BLaER1 (cell line): Measurements from ENCODE around the gene SLC28A1.

Experiments used
- H3K27ac ChIP-seq: shearing (Covaris generic); formaldehyde crosslinking; 2 replicates; pipeline ENCODE4 v1.8.1; 2022
- H3K27me3 ChIP-seq: shearing (Covaris generic); formaldehyde crosslinking; 2 replicates; pipeline ENCODE4 v1.8.1; 2022
- H3K36me3 ChIP-seq: shearing (Covaris generic); formaldehyde crosslinking; 2 replicates; pipeline ENCODE4 v1.8.1; 2022
- H3K4me1 ChIP-seq: shearing (Covaris generic); formaldehyde crosslinking; 2 replicates; pipeline ENCODE4 v1.8.1; 2022
- H3K4me2 ChIP-seq: shearing (Covaris generic); formaldehyde crosslinking; 2 replicates; pipeline ENCODE4 v1.8.1; 2022
- H3K4me3 ChIP-seq: shearing (Covaris generic); formaldehyde crosslinking; 2 replicates; pipeline ENCODE4 v1.8.1; 2022
- H3K9ac ChIP-seq: shearing (Covaris generic); formaldehyde crosslinking; 2 replicates; pipeline ENCODE4 v1.8.1; 2022
- H3K9me3 ChIP-seq: shearing (Covaris generic); formaldehyde crosslinking; 2 replicates; pipeline ENCODE4 v1.8.1; 2022
- H4K20me1 ChIP-seq: shearing (Covaris generic); formaldehyde crosslinking; 2 replicates; pipeline ENCODE4 v1.8.1; 2022
- Cebpa-rat ChIP-seq: shearing (Covaris generic); IDR thresholded peaks from 2 replicates; pipeline ENCODE4 v1.8.1; 2022

SLC28A1 gene

GRCh38 chr15:84881520-84881830, 3.0 kb upstream of the SLC28A1 start:
- Histone ChIP-seq H3K9me3 (no peaks in the 10 kb centered on the region), H3K4me3 (no peak overlapping the region), H3K27me3 (no peaks in the 10 kb centered on the region), H3K27ac (no peak overlapping the region), H3K4me1 (no peaks in the 10 kb centered on the region), H3K4me2 (no peak overlapping the region), H3K36me3 (no peaks in the 10 kb centered on the region), H3K9ac (no peak overlapping the region), H4K20me1 (no peaks in the 10 kb centered on the region)
- no peak for TF ChIP-seq Cebpa-rat

- no peak overlapping the region for H3K4me3 ChIP-seq
- H3K36me3 ChIP-seq = no peaks in the 10 kb centered on the region
- no peaks in the 10 kb centered on the region for H3K27me3 ChIP-seq
- no peaks in the 10 kb centered on the region for H4K20me1 ChIP-seq
- no peak overlapping the region for H3K27ac ChIP-seq
- H3K9ac ChIP-seq = no peak overlapping the region
- no peak overlapping the region for H3K4me2 ChIP-seq
- H3K4me1 ChIP-seq = no peaks in the 10 kb centered on the region
- no peaks in the 10 kb centered on the region for H3K9me3 ChIP-seq
- no peak for TF ChIP-seq Cebpa-rat
Observed at GRCh38 chr15:84883466-84883865, 996 bp upstream of the SLC28A1 start.

- no peak for TF ChIP-seq Cebpa-rat
- peaks cover 6% of the 10 kb centered on the region; the same call in 1 of the 2 replicates for H3K4me1 ChIP-seq
- no peak overlapping the region for H3K9ac ChIP-seq
- H3K27me3 ChIP-seq = no peaks in the 10 kb centered on the region
- no peaks in the 10 kb centered on the region for H3K36me3 ChIP-seq
- no peak overlapping the region for H3K27ac ChIP-seq
- no peak overlapping the region for H3K4me3 ChIP-seq
- peaks cover 6% of the 10 kb centered on the region; the same call in 1 of the 2 replicates for H3K9me3 ChIP-seq
- no peaks in the 10 kb centered on the region for H4K20me1 ChIP-seq
- no peak overlapping the region for H3K4me2 ChIP-seq
Observed at GRCh38 chr15:84885801-84886200, 1.3 kb downstream of the SLC28A1 start.

- Histone ChIP-seq H3K27me3 (no peaks in the 10 kb centered on the region), H3K27ac (no peak overlapping the region), H3K4me1 (peaks cover 6% of the 10 kb centered on the region; the same call in 1 of the 2 replicates), H3K9ac (no peak overlapping the region), H3K4me3 (no peak overlapping the region), H4K20me1 (no peaks in the 10 kb centered on the region), H3K9me3 (peaks cover 6% of the 10 kb centered on the region; the same call in 1 of the 2 replicates), H3K4me2 (no peak overlapping the region), H3K36me3 (no peaks in the 10 kb centered on the region)
- no peak for TF ChIP-seq Cebpa-rat
Observed at GRCh38 chr15:84886211-84886983, 1.9 kb downstream of the SLC28A1 start.

GRCh38 chr15:84886984-84887299, 2.5 kb downstream of the SLC28A1 start:
- TF ChIP-seq Cebpa-rat = no peak
- Histone ChIP-seq H3K4me3 (no peak overlapping the region), H3K4me1 (peaks cover 6% of the 10 kb centered on the region; the same call in 1 of the 2 replicates), H3K9ac (no peak overlapping the region), H3K4me2 (no peak overlapping the region), H3K36me3 (no peaks in the 10 kb centered on the region), H3K27me3 (no peaks in the 10 kb centered on the region), H3K27ac (no peak overlapping the region), H4K20me1 (no peaks in the 10 kb centered on the region), H3K9me3 (peaks cover 6% of the 10 kb centered on the region; the same call in 1 of the 2 replicates)

- H3K27me3 ChIP-seq = no peaks in the 10 kb centered on the region
- H3K9ac ChIP-seq = no peak overlapping the region
- H4K20me1 ChIP-seq = no peaks in the 10 kb centered on the region
- H3K4me1 ChIP-seq = peaks cover 6% of the 10 kb centered on the region; the same call in 1 of the 2 replicates
- H3K27ac ChIP-seq = no peak overlapping the region
- TF ChIP-seq Cebpa-rat = no peak
- H3K9me3 ChIP-seq = peaks cover 6% of the 10 kb centered on the region; the same call in 1 of the 2 replicates
- no peak overlapping the region for H3K4me2 ChIP-seq
- H3K36me3 ChIP-seq = no peaks in the 10 kb centered on the region
- H3K4me3 ChIP-seq = no peak overlapping the region
Observed at GRCh38 chr15:84887938-84888337, 3.5 kb downstream of the SLC28A1 start.

- TF ChIP-seq Cebpa-rat = no peak
- peaks cover 6% of the 10 kb centered on the region; the same call in 1 of the 2 replicates for H3K9me3 ChIP-seq
Observed at GRCh38 chr15:84888639-84889038, 4.2 kb downstream of the SLC28A1 start.

GRCh38 chr15:84889313-84889990, 5.0 kb downstream of the SLC28A1 start:
- no peaks in the 10 kb centered on the region for H3K36me3 ChIP-seq
- no peak overlapping the region for H3K9ac ChIP-seq
- H3K4me2 ChIP-seq = no peak overlapping the region
- H4K20me1 ChIP-seq = no peaks in the 10 kb centered on the region
- H3K27me3 ChIP-seq = no peaks in the 10 kb centered on the region
- H3K4me1 ChIP-seq = peaks cover 6% of the 10 kb centered on the region; the same call in 1 of the 2 replicates
- H3K4me3 ChIP-seq = no peak overlapping the region
- TF ChIP-seq Cebpa-rat = no peak
- no peak overlapping the region for H3K27ac ChIP-seq
- H3K9me3 ChIP-seq = peaks cover 6% of the 10 kb centered on the region; the same call in 1 of the 2 replicates

More at GRCh38 chr15:84888639-84889038, 4.2 kb downstream of the SLC28A1 start:
- Histone ChIP-seq H3K4me1 (peaks cover 6% of the 10 kb centered on the region; the same call in 1 of the 2 replicates), H3K27me3 (no peaks in the 10 kb centered on the region), H3K4me3 (no peak overlapping the region), H3K36me3 (no peaks in the 10 kb centered on the region), H3K4me2 (no peak overlapping the region), H4K20me1 (no peaks in the 10 kb centered on the region), H3K9ac (no peak overlapping the region), H3K27ac (no peak overlapping the region)

GRCh38 chr15:84889991-84890669, 5.7 kb downstream of the SLC28A1 start:
- Histone ChIP-seq H3K9ac (no peak overlapping the region), H3K4me1 (peaks cover 6% of the 10 kb centered on the region; the same call in 1 of the 2 replicates), H3K9me3 (peaks cover 6% of the 10 kb centered on the region; the same call in 1 of the 2 replicates), H3K27me3 (no peaks in the 10 kb centered on the region), H4K20me1 (no peaks in the 10 kb centered on the region), H3K36me3 (no peaks in the 10 kb centered on the region), H3K4me3 (no peak overlapping the region), H3K27ac (no peak overlapping the region), H3K4me2 (no peak overlapping the region)
- no peak for TF ChIP-seq Cebpa-rat

GRCh38 chr15:84890670-84891162, 6.3 kb downstream of the SLC28A1 start:
- H3K4me1 ChIP-seq = peaks cover 6% of the 10 kb centered on the region; the same call in 1 of the 2 replicates
- TF ChIP-seq Cebpa-rat = no peak
- H3K9me3 ChIP-seq = peaks cover 6% of the 10 kb centered on the region; the same call in 1 of the 2 replicates
- H3K27ac ChIP-seq = no peak overlapping the region
- H3K27me3 ChIP-seq = no peaks in the 10 kb centered on the region
- no peaks in the 10 kb centered on the region for H3K36me3 ChIP-seq
- no peak overlapping the region for H3K4me2 ChIP-seq
- no peaks in the 10 kb centered on the region for H4K20me1 ChIP-seq
- no peak overlapping the region for H3K4me3 ChIP-seq
- no peak overlapping the region for H3K9ac ChIP-seq
